GM21526 (cell line): ENCODE measurements around the gene PPP1R14D.

Source experiments
- ATAC-seq: cut with Tn5 transposase; IDR thresholded peaks from one replicate; pipeline ENCODE4 v1.9.1; 2021; ENCODE audit warnings: moderate library complexity; ENCODE audit not compliant: unreplicated experiment, low FRiP score

Gene PPP1R14D

DNA sequence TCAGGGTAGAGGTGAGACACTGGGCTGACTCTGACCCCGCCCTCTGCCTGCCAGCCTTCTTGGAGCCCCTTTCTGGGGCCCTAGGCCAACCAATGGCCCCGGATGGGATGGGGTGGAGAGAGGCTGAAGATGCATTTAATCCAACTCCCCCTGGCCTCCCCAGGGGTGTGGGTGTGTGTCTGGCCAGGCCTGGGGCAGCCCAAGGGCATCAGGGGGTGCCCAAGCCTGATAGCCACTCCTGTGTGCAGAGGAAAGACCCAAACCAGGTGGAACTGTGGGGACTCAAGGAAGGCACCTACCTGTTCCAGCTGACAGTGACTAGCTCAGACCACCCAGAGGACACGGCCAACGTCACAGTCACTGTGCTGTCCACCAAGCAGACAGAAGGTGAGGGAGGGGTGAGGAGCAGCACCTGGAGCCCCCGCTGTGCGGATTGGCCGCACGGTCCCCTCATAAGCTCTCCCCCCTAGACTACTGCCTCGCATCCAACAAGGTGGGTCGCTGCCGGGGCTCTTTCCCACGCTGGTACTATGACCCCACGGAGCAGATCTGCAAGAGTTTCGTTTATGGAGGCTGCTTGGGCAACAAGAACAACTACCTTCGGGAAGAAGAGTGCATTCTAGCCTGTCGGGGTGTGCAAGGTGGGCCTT is 24.9 kb upstream of the PPP1R14D start:
- no peak for ATAC-seq

DNA sequence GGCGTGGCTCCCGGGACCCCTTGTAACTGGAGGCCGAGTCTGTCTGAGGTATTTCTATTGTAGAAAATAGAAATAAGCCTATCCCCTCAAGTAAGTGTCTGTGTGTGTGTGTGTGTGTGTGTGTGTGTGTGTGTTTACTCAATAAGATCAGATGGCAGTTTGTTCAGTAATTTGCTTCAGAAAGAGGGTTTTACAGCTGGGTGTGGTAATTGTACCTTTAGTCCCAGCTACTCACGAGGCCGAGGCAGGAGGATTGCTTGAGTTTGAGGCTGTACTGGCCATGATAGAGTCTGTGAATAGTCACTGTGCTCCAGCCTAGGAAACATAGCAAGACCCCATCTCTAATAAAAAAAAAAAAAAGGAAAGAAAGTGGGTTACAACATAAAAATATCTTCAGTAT is 24.0 kb upstream of the PPP1R14D start:
- ATAC-seq, result no peak

DNA sequence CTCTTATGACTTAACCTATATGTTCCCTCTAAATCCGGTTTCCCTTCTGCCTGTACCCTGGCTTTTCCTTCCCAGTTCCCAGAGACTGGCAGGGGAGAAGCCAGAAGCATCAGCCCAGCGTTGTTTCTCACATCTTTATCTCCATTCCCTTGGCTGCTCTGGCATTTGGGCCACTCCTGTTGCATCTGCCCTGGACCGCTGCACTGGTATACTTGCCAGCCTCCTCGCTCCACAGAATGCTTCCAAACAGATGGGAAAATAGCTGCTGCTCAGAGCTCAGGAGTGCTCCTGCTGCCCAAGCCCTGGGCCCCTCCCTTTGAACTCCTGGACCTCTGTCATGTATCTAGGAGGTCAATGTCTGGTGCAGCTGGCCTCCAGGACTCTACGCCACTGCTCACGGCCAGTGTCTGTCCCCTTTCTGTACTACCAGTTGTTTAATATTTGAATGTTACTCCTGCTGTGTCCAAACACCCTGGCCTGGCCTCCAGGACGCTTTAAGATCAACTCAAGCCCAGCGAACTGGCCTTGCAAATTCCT is 22.1 kb upstream of the PPP1R14D start:
- no peak for ATAC-seq

DNA sequence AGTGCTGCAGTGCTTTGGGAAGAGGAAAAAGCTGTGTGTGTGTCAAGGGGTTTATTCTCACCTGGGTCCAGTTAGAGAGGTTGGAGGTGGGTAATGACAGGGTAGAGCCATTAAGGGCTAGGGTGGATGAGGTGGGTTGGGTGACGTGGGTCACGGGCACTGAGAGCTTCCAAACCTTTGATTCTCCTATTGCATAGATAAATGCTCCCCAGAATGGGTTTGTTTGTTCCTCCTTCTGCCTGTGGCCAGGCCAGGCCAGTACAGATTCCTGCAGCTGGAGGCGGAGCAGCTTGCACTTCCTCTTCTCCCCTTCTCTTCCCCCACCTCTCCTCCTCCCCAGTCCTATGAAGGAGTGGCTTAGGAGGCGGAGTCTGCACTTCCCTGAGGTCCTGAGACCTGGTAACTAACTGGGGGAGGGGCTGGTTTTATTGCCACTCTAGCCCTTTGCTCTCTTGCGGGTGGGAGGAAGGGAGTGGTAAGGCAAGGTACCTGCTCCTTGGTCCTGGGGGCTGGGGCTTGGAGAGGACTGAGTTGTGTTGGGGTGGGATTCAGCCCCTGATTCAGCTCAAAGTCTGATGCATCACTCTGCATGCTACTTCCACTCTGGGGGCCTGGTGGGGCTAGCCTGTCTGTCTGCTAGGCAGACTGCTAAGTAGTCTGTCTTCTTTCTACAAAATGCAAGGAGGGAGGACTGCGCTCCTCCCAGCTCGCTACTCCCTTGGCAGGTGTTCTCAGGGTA is 18.9 kb upstream of the PPP1R14D start:
- ATAC-seq, result no peak

DNA sequence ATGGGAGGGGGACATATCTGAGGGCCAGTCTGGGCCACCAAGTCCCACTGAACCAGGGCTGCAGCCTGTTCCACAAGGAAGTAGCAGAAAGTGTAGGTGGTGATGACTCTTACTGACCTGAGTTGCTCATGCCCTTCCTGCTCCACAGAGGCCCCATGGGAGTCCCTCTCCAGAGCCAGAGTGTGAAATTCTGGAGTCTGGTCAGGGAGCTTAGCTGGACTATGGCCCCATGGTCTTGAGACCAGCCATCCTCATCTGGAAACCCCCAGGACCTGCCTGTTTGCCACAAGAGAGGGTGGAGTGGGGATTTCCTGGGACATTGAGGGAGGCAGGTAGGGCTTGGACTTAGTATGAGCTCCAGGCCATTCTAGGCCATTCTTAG is 18.3 kb upstream of the PPP1R14D start:
- no peak for ATAC-seq

DNA sequence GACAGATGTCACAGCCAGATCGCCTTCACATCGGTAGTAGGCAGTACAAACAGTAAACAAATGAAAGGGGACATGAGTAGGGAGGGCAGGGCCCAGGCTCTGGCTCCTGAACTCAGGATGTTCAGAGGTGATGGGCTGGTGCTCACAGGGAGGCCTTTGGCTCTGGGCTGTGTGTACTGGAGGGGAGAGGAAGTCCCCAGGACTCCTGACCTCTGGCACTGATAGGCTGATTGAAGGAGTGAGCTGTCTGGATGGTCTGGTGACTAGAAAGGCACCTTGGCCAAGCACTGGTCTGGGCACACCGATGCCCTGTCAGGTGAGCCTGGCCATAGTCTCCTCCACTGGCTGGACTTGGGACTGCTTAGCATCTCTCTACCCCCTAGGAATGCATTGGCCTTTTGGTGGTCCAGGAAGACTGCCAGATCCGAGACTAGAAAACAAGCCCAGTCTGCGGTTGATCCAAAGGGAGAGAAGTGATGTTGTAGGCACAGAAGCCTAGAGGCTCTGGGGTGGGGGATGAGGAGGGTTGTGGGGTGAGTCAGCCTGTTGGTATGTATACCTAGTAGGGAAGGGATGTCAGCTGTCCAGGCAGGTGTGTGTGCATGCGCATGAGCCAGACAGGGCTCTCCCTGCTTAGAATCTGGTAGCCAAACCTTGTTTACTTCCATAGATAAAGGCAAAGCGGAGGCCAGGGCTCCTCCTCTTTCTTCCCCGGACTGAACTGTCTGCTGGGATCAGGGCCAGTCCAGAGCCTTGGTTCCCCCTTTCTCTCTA is 17.2 kb upstream of the PPP1R14D start:
- no peak for ATAC-seq

DNA sequence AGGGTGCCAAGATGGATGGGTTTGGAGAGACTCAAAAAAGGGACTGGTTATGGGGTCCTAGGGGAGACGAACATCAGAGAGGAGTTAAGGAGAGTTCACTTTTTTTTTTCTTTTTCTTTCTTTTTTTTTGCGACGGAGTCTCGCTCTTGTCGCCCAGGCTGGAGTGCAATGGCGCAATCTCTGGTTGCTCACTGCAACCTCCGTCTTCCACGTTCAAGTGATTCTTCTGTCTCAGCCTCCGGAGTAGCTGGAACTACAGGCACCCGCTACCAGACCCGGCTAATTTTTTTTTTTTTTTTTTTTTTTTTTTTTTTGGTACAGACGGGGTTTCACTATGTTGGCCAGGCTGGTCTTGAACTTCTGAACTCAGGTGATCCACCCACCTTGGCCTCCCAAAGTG is 16.5 kb upstream of the PPP1R14D start:
- ATAC-seq, result no peak

DNA sequence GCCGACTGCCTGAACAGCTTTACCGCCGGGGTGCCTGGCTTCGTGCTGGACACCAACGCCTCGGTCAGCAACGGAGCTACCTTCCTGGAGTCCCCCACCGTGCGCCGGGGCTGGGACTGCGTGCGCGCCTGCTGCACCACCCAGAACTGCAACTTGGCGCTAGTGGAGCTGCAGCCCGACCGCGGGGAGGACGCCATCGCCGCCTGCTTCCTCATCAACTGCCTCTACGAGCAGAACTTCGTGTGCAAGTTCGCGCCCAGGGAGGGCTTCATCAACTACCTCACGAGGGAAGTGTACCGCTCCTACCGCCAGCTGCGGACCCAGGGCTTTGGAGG is 16.2 kb upstream of the PPP1R14D start:
- ATAC-seq, result no peak

DNA sequence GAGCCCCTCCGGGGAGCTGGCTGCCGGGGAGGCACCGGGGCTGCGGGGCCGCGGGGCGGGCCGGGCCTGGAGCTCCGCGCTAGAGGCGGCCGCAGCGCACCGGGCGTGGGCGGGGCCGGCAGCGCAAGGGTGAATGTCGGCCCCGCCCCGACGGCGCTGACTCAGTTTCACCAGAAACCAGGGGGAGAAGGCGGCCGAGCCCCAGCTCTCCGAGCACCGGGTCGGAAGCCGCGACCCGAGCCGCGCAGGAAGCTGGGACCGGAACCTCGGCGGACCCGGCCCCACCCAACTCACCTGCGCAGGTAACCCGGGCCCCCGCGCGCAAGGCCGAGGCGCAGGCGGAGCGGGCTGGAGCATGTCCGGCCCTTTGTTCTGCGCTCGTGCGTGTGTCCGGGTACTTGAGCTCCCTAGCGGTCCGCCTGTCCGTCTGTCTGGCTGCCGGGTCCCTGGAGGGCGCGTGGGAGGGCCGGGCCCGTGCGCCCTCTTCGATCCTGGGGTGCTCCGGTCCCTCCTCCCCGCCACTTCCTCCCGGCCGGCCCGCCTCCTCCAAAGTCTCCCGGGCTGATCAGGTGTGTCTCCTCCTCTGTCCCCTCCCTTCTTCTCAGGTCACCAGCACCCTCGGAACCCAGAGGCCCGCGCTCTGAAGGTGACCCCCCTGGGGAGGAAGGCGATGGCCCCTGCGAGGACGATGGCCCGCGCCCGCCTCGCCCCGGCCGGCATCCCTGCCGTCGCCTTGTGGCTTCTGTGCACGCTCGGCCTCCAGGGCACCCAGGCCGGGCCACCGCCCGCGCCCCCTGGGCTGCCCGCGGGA is 15.6 kb upstream of the PPP1R14D start, which contains the start of gene SPINT1:
Gene SPINT1 (plus strand): TSS at position 164 of the 811 bp plus-strand sequence. CDS start 507 bp downstream, at position 671.
- no peak for ATAC-seq

DNA sequence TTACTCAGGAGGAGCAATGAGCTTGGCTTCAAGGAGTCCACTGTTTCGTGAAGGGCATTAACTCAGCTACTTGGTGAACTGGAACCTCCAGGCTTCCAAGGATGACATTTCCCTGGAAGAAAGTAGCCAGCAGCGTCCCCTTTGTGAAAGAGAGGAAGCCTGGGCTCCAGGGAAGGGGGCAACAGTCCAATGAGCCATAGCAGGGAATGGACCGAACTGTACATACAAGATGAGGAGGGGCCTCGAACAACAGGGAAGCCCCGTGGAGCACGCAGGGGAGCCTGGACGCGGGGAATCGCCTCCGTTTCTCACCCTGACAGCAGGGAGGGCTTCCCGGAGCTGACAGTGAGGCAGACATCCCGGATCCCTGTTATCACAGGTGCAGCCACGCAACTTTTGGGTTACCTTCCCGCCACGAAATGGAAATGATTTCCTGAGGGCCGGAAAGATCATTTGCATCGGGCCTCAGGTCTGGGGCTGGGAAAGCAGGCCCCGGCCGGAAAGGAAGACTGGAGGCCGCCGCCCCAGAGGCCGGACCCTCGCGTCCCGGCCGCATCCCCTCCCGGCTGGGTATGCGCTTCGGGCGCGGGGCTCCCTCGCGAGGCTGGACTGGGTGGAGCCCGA is 14.9 kb upstream of the PPP1R14D start:
- ATAC-seq, result no peak

DNA sequence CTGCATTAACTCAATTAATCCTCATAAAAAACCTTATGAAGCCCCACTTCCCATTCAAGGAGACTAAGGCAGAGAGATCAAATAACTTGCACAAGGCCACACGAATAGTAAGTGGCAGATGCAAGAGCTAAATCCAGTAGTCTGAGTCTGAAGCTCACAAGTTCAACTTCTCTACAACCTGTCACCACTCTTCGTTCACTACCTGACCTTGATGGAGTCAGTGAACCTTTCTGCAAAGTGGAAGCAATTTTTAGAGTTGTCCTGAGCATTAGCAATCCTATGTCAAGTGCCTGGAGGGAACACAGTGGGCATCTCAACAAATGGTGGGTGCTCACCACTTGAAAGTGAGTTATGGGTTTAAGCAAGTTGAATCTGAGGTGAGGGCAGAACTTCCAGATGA is 13.2 kb upstream of the PPP1R14D start:
- no peak for ATAC-seq

DNA sequence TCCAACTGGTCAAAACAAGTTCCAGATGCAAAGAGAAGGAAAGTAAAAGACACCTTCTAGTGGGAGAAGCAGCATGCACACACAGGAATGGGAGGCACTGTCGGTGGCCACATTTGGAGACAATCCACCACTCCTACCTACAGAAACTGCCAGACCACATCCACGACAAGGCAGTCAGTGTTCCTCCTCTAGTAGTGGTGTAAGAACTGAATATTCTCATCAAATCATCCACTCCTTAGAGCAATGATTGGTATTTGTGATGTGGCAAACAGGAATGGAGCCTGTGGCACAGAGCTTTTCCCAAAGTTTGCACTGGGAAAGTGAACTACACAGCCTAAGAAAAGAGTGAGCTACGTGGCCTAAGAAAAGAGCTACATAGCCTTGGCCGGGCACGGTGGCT is 10.2 kb upstream of the PPP1R14D start:
- no peak for ATAC-seq

DNA sequence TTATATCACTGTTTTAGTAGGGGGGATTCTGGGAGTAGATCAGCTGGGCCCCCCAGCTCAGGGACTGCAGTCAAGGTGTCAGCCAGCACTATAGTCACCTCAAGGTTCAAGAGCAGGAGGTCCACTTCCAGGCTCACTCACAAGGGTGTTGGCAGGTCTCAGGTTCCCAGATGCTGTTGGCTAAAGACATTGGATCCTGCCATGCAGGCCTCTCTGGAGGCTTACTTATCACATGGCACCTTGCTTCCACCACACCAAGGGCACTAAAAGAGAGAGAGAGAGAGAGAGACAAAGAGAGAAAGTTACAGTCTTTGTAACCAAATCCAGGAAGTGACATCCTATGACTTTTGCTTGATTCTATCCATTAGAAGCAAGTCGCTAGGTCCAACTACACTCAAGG is 7.5 kb upstream of the PPP1R14D start:
- ATAC-seq, result no peak

DNA sequence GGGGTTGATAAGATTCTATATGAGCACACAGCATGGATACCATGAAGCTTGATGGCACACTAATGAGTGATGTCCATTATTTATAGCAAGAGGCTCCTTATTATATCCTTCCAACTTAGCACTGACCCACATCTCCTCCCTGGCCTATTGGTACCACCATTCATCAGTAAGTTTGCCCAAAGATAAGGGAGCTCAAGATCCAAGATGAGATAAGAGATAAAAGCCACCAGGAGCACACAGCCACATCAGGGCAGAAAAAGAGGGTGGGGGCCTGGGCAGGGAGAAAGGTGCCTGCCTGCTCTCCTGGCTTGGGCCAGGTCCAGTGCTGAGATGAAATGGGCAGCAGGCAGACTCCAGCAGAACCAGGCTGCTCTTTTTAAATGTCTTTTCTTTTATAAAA is 4.4 kb upstream of the PPP1R14D start:
- no peak for ATAC-seq

DNA sequence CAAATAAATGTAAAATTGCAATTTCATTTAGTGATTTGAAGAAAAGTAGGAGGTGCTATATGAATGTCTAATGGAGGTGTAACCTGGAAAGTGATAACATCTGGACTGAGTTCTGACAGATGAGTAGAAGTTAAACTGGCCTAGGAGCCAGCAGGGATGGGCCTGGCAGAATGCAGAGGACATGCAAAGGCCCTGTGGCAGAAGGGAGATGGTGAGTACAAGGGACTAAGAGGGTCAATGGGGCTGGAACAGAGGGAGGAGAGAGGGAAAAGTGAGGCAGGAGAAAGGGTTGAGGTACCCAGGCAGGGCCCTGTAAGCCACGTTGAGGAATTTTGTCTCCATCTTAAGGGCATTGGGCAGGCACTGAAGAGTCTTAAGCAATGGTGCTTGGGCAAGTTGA is 3.4 kb upstream of the PPP1R14D start:
- ATAC-seq, result no peak

DNA sequence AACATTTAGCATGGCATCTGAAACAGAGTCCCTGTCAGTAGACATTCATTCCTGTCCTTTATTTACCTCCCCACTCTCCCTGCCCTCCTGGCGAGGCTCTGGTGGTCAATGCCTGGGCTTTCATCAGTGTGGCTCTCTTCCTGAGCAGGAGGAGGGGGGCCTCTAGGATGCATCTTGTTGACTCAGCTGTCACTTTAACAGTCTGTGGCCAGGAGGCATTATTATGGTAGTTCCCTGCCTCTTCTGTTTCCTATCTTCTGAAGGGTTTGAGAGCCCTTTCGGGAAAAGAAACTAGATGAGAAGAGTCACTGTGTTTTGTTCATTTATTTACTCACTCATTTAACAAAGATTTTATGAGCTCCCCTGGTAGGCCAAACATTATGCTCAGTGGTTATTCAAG is 2.4 kb upstream of the PPP1R14D start:
- no peak for ATAC-seq

DNA sequence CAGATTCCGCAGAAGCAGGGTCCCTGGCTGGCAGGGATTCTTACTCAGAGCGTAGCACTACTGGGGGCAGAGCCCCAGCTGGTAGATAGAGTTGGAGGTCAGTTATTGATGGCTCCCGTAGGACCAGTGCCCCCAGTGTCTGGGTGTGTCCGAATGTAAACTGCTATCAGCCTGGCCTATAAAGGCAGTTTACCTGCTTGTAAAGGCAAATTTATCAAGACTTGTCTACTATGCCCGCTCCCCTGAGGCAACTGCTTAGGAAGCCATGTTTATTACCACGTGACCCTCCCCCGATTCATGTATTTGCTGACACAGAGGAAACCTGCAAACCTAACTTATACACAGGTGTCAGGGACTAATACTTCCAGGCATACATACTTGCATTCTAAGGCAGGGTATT is 607 bp upstream of the PPP1R14D start:
- ATAC-seq, result no peak

DNA sequence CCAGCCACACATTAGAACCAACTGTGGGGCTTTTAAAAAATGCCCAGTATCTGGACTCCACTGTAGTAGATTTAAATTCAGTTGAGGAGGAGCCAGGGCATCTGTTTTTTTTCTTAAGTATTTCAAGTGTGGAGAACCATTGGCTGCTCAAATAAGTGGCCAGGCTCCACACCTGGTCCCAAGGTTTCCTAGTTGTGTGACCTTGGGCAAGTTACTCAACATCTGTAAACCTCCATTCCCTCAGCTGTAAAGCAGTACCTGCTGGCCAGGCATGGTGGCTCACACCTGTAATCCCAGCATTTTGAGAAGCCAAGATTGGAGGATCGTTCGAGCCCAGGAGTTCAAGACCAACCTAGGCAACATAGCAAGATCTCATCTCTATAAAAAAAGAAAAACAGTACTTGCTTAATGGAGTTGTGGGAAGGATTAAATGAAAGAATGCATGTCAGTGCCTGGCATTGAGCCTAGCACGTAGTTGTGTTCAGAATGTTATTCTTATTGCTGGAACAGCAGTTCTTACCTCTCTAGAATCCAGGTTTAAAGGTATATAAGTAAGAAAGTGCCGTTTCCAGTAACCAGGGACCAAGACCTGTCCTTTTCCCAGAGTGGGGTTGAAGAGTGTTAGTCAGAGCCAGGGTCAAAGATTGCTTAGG is 2.0 kb downstream of the PPP1R14D start:
- ATAC-seq, result no peak

DNA sequence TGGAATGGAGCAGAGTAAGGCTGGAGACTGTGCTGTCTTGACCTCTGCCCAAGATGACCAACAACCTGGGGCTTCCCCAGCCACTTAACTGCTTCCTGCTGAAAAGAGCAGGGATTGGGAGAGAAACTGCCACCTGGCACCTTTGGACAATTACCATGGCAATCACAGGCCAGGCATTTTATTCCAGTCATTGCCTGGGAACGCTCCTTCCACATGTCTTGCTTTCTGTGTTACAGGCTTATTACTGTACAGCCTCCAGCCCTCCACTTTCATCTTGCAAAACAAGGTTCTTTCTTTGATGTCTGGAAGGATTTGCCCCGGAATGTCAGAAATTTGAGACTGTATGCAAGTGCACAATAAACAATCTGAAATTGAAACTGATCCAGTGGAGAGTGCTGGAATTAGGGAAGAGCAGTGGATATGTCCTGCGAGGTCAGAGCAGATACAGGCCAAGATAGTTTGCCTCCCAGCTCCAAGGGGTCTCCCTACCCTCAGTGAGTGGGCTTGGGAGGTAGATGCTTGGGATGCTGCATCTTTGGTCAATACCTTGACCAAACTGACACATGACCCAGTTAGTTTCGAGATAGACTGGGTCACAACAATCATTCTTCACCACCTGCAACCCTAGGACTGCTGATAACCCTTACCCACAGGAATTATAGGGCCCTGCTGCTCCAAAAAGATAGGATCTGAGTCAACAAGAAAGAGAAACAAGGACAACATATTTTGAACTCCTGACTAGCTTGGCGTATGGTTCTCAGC is 2.7 kb downstream of the PPP1R14D start:
- no peak for ATAC-seq
